HG02885 (cell line): ENCODE data around the gene RHOJ.
"Not testable (repeated sequence)": the region's sequence is repeated elsewhere in the genome, so short reads cannot be mapped to it uniquely, and the experiment has no call there.

ENCODE experiments used
- ATAC-seq: cut with Tn5 transposase; IDR thresholded peaks from one replicate; pipeline ENCODE4 v1.9.1; 2021; ENCODE audit warnings: mild to moderate bottlenecking; ENCODE audit not compliant: unreplicated experiment, poor library complexity

RHOJ gene

DNA sequence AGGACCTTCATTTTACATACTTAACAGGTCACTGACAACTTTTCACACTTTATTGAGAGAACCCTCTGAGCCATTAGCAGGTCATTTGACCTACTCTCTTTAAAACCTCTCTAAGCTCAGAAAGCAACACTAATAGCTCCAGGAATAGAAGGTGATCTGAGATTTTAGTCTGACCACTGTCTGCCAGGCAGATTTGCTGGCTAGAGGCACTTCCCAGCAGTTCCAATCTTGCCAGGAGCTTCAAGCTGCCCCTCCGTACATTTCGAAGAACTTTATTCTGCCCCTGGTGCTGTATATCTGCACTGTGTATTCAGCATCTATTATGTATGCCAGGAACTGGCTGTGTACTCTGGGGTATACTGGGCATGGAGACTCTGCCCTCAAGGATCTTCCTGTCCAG lies 58.2 kb downstream of the RHOJ start:
- ATAC-seq, result no peak

DNA sequence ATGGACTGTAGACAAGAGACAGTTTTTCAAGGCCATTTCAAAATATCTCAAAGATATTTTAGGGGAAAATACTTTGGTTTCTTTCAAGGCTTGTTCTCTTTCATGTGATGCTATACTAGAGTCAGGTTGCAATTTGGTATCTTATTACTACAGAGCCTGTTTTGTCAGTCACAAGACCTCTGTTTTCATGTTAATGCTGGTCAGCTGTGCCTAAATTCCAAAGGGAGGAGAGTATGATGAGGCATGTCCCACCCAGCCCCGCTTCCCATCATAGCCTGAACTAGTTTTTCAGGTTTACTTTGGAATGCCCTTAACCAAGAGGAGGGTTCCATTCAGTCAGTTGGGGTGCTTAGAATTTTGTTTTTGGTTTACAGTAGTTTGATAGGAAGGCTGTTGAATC lies 61.9 kb downstream of the RHOJ start:
- ATAC-seq, result no peak

- no peak for ATAC-seq
These were observed 62.9 kb downstream of the RHOJ start for GRCh38 chr14:63267171-63267570.

DNA sequence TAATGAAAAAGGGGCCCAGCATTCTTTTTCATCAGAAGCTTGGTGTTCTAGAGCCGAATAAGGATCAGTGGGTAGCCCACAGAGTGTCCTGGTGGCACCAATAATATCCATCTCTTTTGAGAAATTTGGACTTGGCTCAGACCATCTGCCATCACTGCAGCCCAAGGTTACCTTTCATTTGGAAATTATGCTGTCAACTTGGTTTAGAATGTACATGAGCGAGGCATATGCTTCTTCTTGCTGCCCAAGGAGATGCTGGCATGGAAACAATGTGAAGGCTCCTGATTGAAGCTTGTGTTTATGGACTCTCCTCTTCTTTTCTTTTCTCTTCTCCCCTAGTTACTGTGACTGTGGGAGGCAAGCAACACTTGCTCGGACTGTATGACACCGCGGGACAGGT lies 64.5 kb downstream of the RHOJ start:
- ATAC-seq, result no peak

DNA sequence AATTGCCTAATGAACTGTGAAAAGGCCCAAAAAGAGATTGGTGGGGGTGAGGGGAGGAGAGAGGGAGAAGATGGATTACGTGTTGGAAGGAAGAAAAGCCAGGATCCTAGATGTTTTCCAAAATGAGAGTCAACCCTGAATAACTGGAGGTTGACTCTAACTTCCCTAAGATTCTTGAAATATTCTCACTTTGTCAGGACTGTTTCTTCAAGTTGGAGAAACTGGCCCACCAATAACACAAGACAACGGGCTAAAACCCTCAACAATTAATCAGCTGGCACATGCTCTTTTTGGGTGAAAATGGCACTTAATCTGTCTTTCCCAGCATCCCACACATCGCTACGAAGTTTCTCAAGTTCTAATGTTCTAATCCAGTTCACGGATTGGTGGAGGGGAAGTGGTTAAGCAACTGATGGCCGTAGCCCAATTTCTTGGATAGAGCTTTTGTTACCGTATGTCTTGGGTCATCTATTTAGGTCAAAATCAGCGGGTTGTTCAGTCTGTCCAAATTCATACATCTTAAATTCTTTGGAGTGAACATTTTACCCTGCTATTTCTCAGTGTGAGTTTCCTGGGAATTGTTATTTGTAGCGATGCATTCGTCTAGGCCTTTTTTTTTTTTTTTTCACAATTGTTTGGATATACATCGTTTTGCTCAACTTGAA lies 65.5 kb downstream of the RHOJ start:
- no peak for ATAC-seq

DNA sequence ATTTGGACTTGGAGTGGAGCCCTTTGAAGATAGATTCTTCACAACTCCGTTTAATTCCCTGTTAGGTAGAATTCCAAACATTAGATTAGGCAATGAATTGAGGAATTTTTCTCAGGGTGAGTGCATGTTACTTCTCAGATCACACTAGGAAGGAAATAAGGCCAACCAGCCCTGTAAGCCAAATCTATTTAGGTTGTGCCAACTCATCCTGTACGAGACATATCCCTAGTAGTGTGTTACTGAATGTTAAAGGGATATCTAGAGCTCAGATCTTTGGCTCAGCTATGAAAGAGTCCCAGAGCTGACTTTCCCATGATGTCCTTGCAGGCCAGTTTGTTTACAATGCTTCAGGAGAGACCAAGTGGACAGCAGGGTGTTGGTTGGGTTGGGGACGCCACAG lies 68.9 kb downstream of the RHOJ start:
- ATAC-seq, result no peak

DNA sequence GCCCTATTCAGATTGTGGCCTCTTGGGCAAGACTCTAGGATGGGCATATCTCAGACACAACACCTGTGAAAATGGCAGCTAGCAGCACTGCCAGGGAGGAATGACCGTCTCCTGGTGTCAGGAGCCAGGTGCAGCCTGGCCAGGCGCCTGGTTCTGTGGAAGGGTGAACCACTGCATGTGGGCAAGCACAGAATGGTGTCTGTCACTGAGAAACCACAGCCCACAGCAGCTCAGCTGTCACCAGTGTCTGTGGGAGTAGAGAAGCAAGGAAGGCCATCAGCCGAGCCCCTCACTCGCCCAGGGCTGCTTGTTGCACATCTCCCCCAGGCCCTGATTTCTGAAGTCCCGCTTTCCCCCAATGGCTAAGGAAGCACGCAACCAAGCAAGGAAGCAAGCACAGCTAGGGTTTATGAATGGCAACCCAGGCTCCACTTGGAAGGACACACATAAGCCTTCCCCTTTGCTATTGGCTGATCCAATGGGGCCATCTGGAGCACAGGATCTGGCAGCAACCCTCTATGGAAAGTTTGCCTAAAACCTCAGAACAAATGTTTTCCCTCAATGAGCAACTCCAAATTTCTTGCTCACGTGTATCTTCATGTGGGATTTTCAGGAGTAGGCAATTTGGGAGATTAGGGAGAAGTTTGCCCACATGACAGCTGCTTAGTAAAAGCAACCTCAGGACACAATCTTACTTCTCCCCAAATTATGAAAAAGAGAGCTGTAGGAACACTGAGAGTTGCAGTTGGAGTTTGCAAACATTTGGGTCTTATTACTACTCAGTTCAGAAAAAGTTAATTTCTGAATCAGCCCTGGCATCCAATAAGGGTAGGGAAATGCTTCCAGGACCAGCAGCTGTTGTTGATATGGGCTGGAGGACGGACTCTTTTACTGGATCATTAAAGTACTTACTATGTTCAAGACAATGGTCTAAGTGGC lies 69.7 kb downstream of the RHOJ start:
- no peak for ATAC-seq

DNA sequence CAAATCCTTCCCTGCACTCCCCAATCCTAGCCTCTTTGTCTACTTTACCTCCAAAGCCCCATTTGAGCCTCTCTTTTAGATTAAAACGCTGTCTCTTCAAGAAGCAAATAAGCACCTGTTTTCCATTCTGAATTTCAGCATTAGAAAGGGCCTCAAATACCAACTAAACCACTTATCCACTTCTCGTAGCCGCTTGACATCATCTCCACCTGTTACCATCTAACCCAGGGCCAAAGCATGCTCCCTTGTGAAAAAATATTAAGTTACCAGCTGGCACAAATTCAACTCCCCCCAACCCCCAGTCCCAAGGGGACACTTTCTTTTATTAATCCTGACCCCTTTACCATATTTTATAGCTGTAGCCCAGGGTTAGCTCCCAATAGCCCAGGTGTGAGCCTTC lies 71.4 kb downstream of the RHOJ start:
- ATAC-seq, result no peak

GRCh38 chr14:63276016-63276415 lies 71.8 kb downstream of the RHOJ start:
- no peak for ATAC-seq

GRCh38 chr14:63276492-63277342 lies 72.5 kb downstream of the RHOJ start:
- peak; percentile 78 for ATAC-seq

DNA sequence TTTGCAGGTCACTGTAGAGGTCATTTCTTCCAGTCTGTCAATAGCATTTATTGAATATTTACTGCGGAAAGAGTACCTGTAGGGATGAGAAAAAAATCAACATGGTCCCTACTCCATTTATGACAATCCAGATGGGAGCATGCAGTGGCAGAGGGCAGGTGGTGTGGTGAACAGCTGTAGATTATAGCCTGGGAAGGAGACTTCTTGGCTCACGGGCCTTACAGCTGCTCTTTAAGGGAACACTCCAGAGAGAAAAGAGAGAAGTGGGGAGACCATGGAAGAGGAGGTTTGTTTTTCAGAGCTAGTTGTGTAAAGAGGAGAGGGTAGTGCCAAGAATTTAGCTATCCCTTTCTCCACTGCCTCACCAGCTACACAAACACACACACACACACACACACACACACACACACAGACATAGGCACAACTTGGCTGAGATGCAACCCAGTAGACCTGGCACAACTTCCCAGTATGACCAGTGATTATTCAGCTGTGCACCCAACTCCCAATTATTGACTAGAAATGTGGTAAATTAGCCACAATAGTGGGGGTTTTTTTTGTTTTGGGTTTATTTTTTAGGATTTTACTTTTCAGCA lies 73.4 kb downstream of the RHOJ start:
- ATAC-seq, result no peak

DNA sequence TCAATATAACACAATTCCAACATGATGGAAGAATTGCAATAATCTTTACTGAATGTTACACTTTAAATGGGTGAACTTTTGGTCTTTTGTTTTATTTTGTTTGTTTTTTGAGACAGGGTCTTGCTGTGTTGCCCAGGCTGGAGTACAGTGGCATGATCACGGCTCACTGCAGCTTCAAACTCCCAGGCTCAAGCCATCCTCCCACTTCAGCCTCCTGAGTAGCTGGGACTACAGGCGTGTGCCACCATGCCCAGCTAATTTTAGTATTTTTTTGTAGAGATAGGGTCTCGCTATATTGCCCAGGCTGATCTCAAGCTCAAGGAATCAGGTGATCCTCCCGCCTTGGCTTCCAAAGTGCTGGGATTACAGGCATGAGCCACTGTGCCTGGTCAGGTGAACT lies 75.7 kb downstream of the RHOJ start:
- not testable (repeated sequence) for ATAC-seq

DNA sequence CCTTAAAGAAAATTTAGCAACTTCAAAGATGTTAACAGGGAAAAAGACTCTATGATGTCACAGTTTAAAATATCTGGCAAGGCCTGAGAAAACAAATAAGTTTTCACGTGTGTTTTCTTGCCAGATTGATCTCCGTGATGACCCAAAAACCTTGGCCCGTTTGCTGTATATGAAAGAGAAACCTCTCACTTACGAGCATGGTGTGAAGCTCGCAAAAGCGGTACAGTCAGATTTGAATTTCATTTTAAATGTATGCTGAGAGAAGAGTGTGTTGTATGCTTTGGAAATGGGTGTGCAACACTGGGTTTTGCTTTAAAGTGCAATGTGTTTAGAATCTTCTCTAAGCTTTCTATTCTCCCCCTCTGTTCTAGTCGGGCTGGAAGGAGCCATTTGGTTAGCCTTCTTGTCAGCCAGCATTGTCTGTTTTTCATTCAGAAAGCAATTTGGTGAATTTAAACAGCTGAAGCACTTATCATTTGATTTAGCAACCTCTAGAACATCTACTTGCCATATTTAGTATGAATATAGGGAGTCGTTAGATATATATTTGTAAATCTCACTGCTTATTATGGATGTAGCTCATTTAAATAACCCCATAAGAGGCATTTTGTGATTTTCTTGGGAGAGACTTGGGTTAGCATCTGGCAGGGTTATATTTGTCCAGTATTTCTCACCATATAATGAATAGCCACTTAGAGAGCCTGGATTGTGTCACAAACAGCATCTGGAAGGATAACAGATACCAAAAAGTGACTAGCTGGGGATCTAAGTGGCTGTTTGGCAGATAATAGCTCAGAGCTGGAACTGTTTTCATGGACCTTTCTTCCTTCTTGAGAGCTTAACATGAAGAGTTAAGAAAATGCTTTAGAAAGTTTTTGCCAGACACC lies 79.0 kb downstream of the RHOJ start:
- ATAC-seq, result peak; percentile 82

DNA sequence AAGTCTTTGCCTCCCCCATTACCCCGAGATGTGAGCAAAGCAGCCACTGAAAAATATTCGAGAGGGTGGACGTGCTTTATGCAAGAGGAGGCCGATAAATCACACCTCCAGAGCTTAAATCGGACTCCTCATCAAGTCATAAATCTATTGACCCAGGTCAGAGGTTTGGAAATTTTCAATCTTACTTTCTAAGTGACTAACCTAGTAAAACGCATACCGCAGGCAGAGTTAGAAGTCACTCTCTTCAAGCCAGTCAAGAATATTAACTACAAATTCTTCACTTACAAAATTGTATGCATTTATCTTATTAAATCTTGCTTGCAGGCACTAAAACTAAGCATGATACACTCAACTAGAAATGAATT lies 79.6 kb downstream of the RHOJ start:
- ATAC-seq, result peak; percentile 42

GRCh38 chr14:63286071-63286470 lies 81.8 kb downstream of the RHOJ start:
- no peak for ATAC-seq

DNA sequence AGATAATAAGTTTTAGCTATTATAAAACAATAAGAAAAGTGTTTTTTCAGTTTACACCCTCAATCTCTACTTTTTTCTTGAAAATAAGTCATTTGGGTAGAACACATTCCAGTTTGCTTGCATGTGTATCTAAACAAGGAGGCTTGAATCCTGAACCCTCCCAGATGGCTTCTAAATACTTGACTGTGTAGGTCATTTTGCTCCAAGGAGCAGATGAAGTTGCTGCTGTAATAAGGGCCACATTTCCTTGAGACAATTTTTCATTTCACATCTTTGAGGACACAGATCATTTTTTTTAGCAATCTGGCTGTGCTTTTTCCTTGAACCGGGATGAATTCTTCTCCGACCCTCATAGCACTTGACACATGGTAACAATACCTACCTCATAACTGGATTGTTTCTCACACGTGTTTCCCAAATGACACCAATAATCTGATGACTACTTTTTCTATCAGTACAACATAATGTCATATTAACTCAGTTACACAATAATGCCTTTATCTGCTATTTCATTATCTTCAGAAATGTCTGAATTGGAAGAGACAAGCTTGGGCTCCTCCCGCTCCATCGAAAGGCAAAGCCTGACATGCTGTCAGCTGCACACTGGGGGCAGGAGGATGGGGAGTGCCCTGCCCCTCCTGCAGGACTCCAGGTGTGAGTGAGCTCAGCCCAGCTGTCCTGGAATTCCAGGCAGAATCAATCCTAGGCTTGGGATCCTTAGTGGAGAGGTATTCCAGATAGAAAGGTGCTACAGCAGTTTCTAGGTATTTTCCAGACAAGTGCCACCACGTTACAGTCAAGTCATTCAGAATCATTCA lies 83.6 kb downstream of the RHOJ start:
- ATAC-seq, result no peak

DNA sequence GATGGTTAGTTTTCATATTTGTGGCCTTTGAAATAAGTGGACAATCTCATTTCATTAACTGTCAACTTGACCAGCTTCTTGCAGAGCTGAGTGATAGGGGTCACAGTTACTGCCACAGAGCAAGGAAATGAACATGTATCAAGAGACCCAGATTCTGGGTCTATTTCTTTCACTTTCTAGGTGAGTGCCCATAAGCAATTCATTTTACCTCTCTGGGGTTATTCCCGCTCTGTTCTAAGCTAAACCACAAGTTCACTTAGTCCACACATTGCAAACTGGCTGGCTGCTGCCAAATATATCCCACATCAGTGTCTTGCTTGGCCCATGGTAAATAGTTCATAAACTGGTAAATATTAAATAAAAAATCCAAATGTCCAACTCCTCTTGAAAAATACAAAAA lies 84.6 kb downstream of the RHOJ start:
- ATAC-seq, result peak; percentile 58

GRCh38 chr14:63290741-63291430 lies 86.6 kb downstream of the RHOJ start:
- no peak for ATAC-seq
